ENCODE measurements around the gene ORMDL1.
"Not testable (repeated sequence)": the region's sequence is repeated elsewhere in the genome, so short reads cannot be mapped to it uniquely, and the experiment has no call there.

ORMDL1 gene

GRCh38 chr2:189798312-189799029, 14.3 kb upstream of the ORMDL1 start:
- ATAC-seq (replicated peaks) (peak; percentile 63 to 67), DNase-seq (no peak)
- no peak overlapping the region for H3K27ac Mint-ChIP-seq
- no peaks in the 10 kb centered on the region for H3K27me3 Mint-ChIP-seq
- no peaks in the 10 kb centered on the region for H3K9me3 Mint-ChIP-seq
- peaks cover 21 to 28% of the 10 kb centered on the region in 2 donors for H3K36me3 Mint-ChIP-seq
- H3K4me1 Mint-ChIP-seq: peaks cover 2 to 22% of the 10 kb centered on the region in 2 donors
- H3K4me3 Mint-ChIP-seq: no peak overlapping the region

- DNase-seq (no peak), ATAC-seq (replicated peaks) (no peak)
- Mint-ChIP-seq H3K27me3 (no peaks in the 10 kb centered on the region), H3K4me3 (no peak overlapping the region), H3K27ac (no peak overlapping the region), H3K4me1 (peaks cover 2 to 22% of the 10 kb centered on the region in 2 donors), H3K36me3 (peaks cover 24 to 30% of the 10 kb centered on the region in 2 donors), H3K9me3 (no peaks in the 10 kb centered on the region)
These were observed 13.8 kb upstream of the ORMDL1 start for GRCh38 chr2:189797902-189798301.

GRCh38 chr2:189794310-189794709, 10.2 kb upstream of the ORMDL1 start:
- Mint-ChIP-seq H3K4me3 (no peak overlapping the region), H3K27ac (no peak overlapping the region), H3K9me3 (no peaks in the 10 kb centered on the region), H3K36me3 (peaks cover 15 to 19% of the 10 kb centered on the region in 2 donors), H3K4me1 (peaks cover 3 to 5% of the 10 kb centered on the region in 2 donors), H3K27me3 (no peaks in the 10 kb centered on the region)
- DNase-seq (no peak), ATAC-seq (replicated peaks) (no peak)

- Mint-ChIP-seq H3K36me3 (peaks cover 18 to 23% of the 10 kb centered on the region in 2 donors), H3K27ac (no peak overlapping the region), H3K4me1 (peaks cover 3 to 14% of the 10 kb centered on the region in 2 donors), H3K4me3 (no peak overlapping the region), H3K9me3 (no peaks in the 10 kb centered on the region), H3K27me3 (no peaks in the 10 kb centered on the region)
- DNase-seq (no peak), ATAC-seq (replicated peaks) (no peak)
These were observed 7.4 kb upstream of the ORMDL1 start for GRCh38 chr2:189791338-189792042.

- Mint-ChIP-seq H3K27me3 (no peaks in the 10 kb centered on the region), H3K27ac (peak overlapping the region; percentile 95), H3K36me3 (peaks cover 32 to 46% of the 10 kb centered on the region in 2 donors), H3K4me3 (peak overlapping the region; percentile 92 to 98), H3K9me3 (no peaks in the 10 kb centered on the region), H3K4me1 (peaks cover 22 to 60% of the 10 kb centered on the region in 2 donors)
- DNase-seq (no peak), ATAC-seq (replicated peaks) (peak; percentile 6 to 10)
These were observed 650 bp downstream of the ORMDL1 start for GRCh38 chr2:189783451-189783926.

GRCh38 chr2:189782221-189782671, 1.9 kb downstream of the ORMDL1 start:
- Mint-ChIP-seq H3K4me1 (peaks cover 25 to 53% of the 10 kb centered on the region in 2 donors), H3K27me3 (no peaks in the 10 kb centered on the region), H3K9me3 (no peaks in the 10 kb centered on the region), H3K4me3 (peak overlapping the region; percentile 14 to 52), H3K36me3 (peaks cover 30 to 45% of the 10 kb centered on the region in 2 donors), H3K27ac (peak overlapping the region; percentile 71)
- no peak for ATAC-seq (replicated peaks)
- no peak for DNase-seq

GRCh38 chr2:189772212-189772611, 11.9 kb downstream of the ORMDL1 start:
- Mint-ChIP-seq H3K9me3 (no peaks in the 10 kb centered on the region), H3K27ac (no peak overlapping the region), H3K27me3 (no peaks in the 10 kb centered on the region), H3K4me3 (no peak overlapping the region), H3K36me3 (peaks cover 10 to 27% of the 10 kb centered on the region in 2 donors), H3K4me1 (peaks cover 0 to 6% of the 10 kb centered on the region in 2 donors)
- no peak for ATAC-seq (replicated peaks)
- no peak for DNase-seq

- Mint-ChIP-seq H3K4me3 (no peak overlapping the region), H3K27ac (no peak overlapping the region), H3K9me3 (no peaks in the 10 kb centered on the region), H3K27me3 (no peaks in the 10 kb centered on the region), H3K36me3 (peaks cover 17 to 40% of the 10 kb centered on the region in 2 donors), H3K4me1 (peaks cover 0 to 6% of the 10 kb centered on the region in 2 donors)
- DNase-seq (no peak), ATAC-seq (replicated peaks) (no peak)
These were observed 13.4 kb downstream of the ORMDL1 start for GRCh38 chr2:189770590-189771322.

GRCh38 chr2:189763908-189764661, 20.1 kb downstream of the ORMDL1 start:
- Mint-ChIP-seq H3K36me3 (peaks cover 12 to 18% of the 10 kb centered on the region in 2 donors), H3K4me1 (peaks cover 4 to 6% of the 10 kb centered on the region in 2 donors), H3K27ac (no peak overlapping the region), H3K27me3 (no peaks in the 10 kb centered on the region), H3K4me3 (no peak overlapping the region), H3K9me3 (no peaks in the 10 kb centered on the region)
- DNase-seq (no peak), ATAC-seq (replicated peaks) (no peak)

GRCh38 chr2:189762551-189763298, 21.4 kb downstream of the ORMDL1 start, which contains the start of gene OSGEPL1:
OSGEPL1 (minus strand) TSS chr2:189762792; CDS start chr2:189761640, 1,152 bp downstream.
- H3K4me3 Mint-ChIP-seq: peak within 1 kb of the TSS; percentile 92 to 94
- DNase-seq (peak; percentile 88), ATAC-seq (replicated peaks) (peak; percentile 97 to 98)
- H3K9me3 Mint-ChIP-seq: no peaks in the 10 kb centered on the region
- H3K36me3 Mint-ChIP-seq: peaks cover 12 to 18% of the 10 kb centered on the region in 2 donors
- peak within 1 kb of the TSS; percentile 98 for H3K27ac Mint-ChIP-seq
- no peaks in the 10 kb centered on the region for H3K27me3 Mint-ChIP-seq
- peaks cover 4 to 11% of the 10 kb centered on the region in 2 donors for H3K4me1 Mint-ChIP-seq

GRCh38 chr2:189762229-189762550, 21.9 kb downstream of the ORMDL1 start:
- peak overlapping the region; percentile 98 for H3K27ac Mint-ChIP-seq
- no peak for ATAC-seq (replicated peaks)
- no peak for DNase-seq
- peaks cover 11 to 17% of the 10 kb centered on the region in 2 donors for H3K36me3 Mint-ChIP-seq
- H3K27me3 Mint-ChIP-seq: no peaks in the 10 kb centered on the region
- H3K4me3 Mint-ChIP-seq: peak overlapping the region; percentile 92 to 94
- H3K9me3 Mint-ChIP-seq: no peaks in the 10 kb centered on the region
- H3K4me1 Mint-ChIP-seq: peaks cover 4 to 11% of the 10 kb centered on the region in 2 donors

- not testable (repeated sequence) for ATAC-seq (replicated peaks); H3K4me3 Mint-ChIP-seq; H3K27ac Mint-ChIP-seq; H3K27me3 Mint-ChIP-seq; DNase-seq; H3K9me3 Mint-ChIP-seq; H3K36me3 Mint-ChIP-seq
- H3K4me1 Mint-ChIP-seq: peaks cover 4 to 11% of the 10 kb centered on the region in 2 donors
These were observed 24.0 kb downstream of the ORMDL1 start for GRCh38 chr2:189760154-189760553.

GRCh38 chr2:189756311-189756952, 27.7 kb downstream of the ORMDL1 start:
- Mint-ChIP-seq H3K36me3 (peaks cover 13 to 15% of the 10 kb centered on the region in 2 donors), H3K4me1 (peaks cover 0 to 5% of the 10 kb centered on the region in 2 donors), H3K9me3 (no peaks in the 10 kb centered on the region), H3K27ac (no peak overlapping the region), H3K27me3 (no peaks in the 10 kb centered on the region), H3K4me3 (no peak overlapping the region)
- ATAC-seq (replicated peaks) (no peak), DNase-seq (no peak)
